ENCODE data around the gene CCNJ.
A peak's percentile ranks its signal among the peaks of the same experiment; 100 is the strongest.

Gene CCNJ

GRCh38 chr10:96061232-96061631, 17.8 kb downstream of the CCNJ start:
- no peak for DNase-seq

DNA sequence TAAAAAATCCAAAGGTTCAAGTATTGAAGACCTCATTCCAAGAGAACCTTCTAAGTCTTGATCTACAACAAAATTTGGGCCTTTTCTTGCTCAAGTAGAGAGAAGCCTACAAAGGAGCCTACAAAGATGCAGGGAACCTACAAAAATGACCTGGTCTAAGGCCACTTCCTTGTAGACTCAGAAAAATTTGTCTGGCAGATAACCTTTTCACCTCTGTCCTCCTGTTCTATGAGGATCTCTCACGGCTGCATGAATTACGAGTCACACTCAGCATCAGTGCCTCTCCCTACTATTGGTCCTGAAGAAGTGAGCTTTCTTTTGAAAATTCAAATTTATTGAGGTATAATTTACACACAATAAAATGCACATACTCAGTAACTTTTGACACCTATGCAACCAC, 29.3 kb downstream of the CCNJ start:
- DNase-seq, result no peak

DNA sequence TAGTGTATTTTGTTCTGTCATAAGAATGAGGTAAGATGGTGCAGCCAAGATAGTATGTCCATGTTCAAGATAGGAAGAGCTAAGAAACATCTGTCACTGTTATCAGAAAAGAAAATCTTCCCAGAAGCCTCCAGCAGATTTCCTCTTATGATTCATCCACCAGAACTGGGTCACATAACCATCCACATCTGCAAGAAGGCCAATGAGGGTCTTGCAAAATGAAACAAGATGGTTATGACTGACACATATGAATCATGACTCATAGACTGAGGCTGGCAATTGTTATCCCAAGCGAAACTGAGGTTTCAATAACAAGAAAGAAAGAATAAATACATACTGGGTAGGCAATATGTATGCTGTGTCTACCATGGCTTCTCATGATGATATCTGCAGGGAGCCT, 30.3 kb downstream of the CCNJ start:
- no peak for DNase-seq

- DNase-seq, result no peak
Measured at GRCh38 chr10:96074776-96075175, 31.4 kb downstream of the CCNJ start.

DNA sequence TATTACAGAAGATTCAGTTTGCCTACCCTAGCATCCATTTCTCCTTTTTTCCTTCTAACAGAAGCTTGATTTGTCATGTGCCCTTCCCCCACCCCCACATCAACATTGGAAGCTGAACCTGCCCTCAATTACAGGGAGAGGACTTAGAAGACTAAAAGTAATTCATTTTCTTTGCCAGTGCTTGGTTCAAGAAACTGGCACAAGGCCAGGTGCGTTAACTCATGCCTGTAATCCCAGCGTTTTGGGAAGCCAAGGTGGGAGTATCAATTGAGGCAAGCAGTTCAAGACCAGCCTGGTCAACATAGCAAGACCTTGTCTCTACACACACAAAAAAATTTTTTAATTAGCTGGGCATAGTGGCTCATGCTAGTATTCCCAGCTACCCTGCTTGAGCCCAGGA, 32.6 kb downstream of the CCNJ start:
- no peak for DNase-seq

GRCh38 chr10:96077156-96077555, 33.8 kb downstream of the CCNJ start:
- no peak for DNase-seq

GRCh38 chr10:96082153-96082552, 38.8 kb downstream of the CCNJ start:
- DNase-seq, result no peak

- no peak for DNase-seq
Measured at GRCh38 chr10:96082748-96083147, 39.4 kb downstream of the CCNJ start.

GRCh38 chr10:96089116-96089515, 45.7 kb downstream of the CCNJ start:
- DNase-seq, result no peak

GRCh38 chr10:96089670-96090462, 46.5 kb downstream of the CCNJ start:
- peak; percentile 59 for DNase-seq

GRCh38 chr10:96090463-96090800, 47.0 kb downstream of the CCNJ start:
- DNase-seq, result no peak

GRCh38 chr10:96092999-96093767, 49.8 kb downstream of the CCNJ start:
- no peak for DNase-seq

GRCh38 chr10:96093948-96094347, 50.6 kb downstream of the CCNJ start:
- no peak for DNase-seq

- DNase-seq, result no peak
Measured at GRCh38 chr10:96096958-96097357, 53.6 kb downstream of the CCNJ start.

- DNase-seq, result no peak
Measured at GRCh38 chr10:96097865-96098264, 54.5 kb downstream of the CCNJ start.

DNA sequence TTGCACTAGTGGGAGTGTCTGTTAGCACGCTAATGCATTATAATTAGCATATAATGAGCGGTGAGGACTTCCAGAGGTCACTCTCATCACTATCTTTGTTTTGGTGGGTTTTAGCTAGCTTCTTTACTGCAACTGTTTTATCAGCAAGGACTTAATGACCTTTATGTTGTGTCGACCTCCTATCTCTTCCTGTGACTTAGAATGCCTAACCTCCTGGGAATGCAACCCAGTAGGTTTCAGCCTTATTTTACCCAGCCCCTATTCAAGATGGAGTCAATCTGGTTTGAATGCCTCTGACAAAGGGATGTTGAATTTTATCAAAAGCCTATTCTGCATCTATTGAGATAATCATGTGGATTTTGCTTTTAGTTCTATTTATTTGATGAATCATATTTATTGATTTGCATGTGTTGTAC, 64.2 kb downstream of the CCNJ start:
- no peak for DNase-seq

All from NCI-H1417 treated with DMSO at 0.1 percent for 48 hours (cell line).